GM21381 (cell line): ENCODE results near the gene MAN1B1.
"Not testable (repeated sequence)": the region's sequence is repeated elsewhere in the genome, so short reads cannot be mapped to it uniquely, and the experiment has no call there.

ENCODE experiments used
- ATAC-seq: cut with Tn5 transposase; IDR thresholded peaks from one replicate; pipeline ENCODE4 v1.9.1; 2021; ENCODE audit warnings: mild to moderate bottlenecking, moderate library complexity; ENCODE audit not compliant: unreplicated experiment

The MAN1B1 gene

GRCh38 chr9:137109250-137110146 lies 22.7 kb downstream of the MAN1B1 start:
- ATAC-seq: no peak

- no peak for ATAC-seq
Measured at GRCh38 chr9:137110147-137110910, 23.5 kb downstream of the MAN1B1 start.

- ATAC-seq: no peak
Measured at GRCh38 chr9:137110911-137111787, 24.4 kb downstream of the MAN1B1 start.

GRCh38 chr9:137111788-137112563 lies 25.2 kb downstream of the MAN1B1 start:
- no peak for ATAC-seq

- no peak for ATAC-seq
Measured at GRCh38 chr9:137112564-137113384, 26.0 kb downstream of the MAN1B1 start.

GRCh38 chr9:137113385-137114159 lies 26.8 kb downstream of the MAN1B1 start:
- ATAC-seq: no peak

- peak; percentile 30 for ATAC-seq
Measured at GRCh38 chr9:137114220-137114612, 27.4 kb downstream of the MAN1B1 start.

GRCh38 chr9:137114613-137115393 lies 28.0 kb downstream of the MAN1B1 start, which contains the start of gene DPP7:
TSS of gene DPP7 (minus strand) at chr9:137114733. CDS start at chr9:137114713, 20 bp downstream.
- peak; percentile 70 for ATAC-seq

- ATAC-seq: no peak
Measured at GRCh38 chr9:137115394-137116026, 28.7 kb downstream of the MAN1B1 start.

- ATAC-seq: no peak
Measured at GRCh38 chr9:137116027-137116507, 29.3 kb downstream of the MAN1B1 start.

GRCh38 chr9:137116728-137117127 lies 29.9 kb downstream of the MAN1B1 start:
- ATAC-seq: no peak

GRCh38 chr9:137117269-137117731 lies 30.5 kb downstream of the MAN1B1 start:
- ATAC-seq: no peak

GRCh38 chr9:137118092-137118603 lies 31.4 kb downstream of the MAN1B1 start:
- ATAC-seq: not testable (repeated sequence)

GRCh38 chr9:137121927-137122795 lies 35.4 kb downstream of the MAN1B1 start:
- ATAC-seq: not testable (repeated sequence)

GRCh38 chr9:137122796-137123467 lies 36.1 kb downstream of the MAN1B1 start:
- not testable (repeated sequence) for ATAC-seq
